Measurements from ENCODE around the gene GTF2IRD1.

DNA sequence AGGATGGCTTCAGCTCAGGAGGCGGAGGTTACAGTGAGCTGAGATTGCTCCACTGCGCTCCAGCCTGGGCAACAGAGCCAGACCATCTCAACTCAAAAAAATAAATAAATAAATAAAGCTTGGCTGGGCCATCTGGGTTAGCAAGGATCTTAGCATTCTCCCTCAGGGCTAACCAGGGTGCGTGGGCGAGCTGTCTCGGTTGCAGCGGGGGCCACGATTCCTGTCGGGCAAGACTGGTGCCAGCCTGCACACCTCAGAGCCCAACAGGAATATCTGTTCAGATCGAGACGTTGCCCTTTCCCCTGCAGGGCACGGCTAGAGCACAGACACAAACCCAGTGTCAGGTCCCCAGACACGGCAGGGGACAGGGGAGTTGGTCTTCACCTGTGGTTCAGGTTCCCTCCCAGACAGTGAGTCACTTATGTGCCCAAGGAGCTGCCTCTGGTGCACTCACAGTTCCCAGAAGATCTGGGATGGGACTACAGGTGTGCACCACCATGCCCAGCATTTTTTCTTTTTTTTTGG lies 128.3 kb downstream of the GTF2IRD1 start:
- TF ChIP-seq PRMT5 (CRISPR knock-in tag; IDR thresholded peaks at IDR 0.05) (no peak), MTA3 (IDR thresholded peaks at IDR 0.05; ENCODE audit: borderline replicate concordance) (no peak), POLR2AphosphoS5 (IDR thresholded peaks at IDR 0.05; ENCODE audit: control insufficient read depth, insufficient read depth, low read depth, low read length) (no peak), ATF1 (CRISPR knock-in tag; IDR thresholded peaks at IDR 0.05) (no peak), ATF1 (tag; IDR thresholded peaks at IDR 0.05) (no peak)
- TF ChIP-seq, protein P1, sequence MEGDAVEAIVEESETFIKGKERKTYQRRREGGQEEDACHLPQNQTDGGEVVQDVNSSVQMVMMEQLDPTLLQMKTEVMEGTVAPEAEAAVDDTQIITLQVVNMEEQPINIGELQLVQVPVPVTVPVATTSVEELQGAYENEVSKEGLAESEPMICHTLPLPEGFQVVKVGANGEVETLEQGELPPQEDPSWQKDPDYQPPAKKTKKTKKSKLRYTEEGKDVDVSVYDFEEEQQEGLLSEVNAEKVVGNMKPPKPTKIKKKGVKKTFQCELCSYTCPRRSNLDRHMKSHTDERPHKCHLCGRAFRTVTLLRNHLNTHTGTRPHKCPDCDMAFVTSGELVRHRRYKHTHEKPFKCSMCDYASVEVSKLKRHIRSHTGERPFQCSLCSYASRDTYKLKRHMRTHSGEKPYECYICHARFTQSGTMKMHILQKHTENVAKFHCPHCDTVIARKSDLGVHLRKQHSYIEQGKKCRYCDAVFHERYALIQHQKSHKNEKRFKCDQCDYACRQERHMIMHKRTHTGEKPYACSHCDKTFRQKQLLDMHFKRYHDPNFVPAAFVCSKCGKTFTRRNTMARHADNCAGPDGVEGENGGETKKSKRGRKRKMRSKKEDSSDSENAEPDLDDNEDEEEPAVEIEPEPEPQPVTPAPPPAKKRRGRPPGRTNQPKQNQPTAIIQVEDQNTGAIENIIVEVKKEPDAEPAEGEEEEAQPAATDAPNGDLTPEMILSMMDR (IDR thresholded peaks at IDR 0.05 in 2 of 3, conservative IDR thresholded peaks at IDR 0.05 in 1 of 3; ENCODE audit: insufficient read depth in 2 of 3, low read depth in 1 of 3, low read length in 3 of 3) = no peak
- TF ChIP-seq, protein P2, sequence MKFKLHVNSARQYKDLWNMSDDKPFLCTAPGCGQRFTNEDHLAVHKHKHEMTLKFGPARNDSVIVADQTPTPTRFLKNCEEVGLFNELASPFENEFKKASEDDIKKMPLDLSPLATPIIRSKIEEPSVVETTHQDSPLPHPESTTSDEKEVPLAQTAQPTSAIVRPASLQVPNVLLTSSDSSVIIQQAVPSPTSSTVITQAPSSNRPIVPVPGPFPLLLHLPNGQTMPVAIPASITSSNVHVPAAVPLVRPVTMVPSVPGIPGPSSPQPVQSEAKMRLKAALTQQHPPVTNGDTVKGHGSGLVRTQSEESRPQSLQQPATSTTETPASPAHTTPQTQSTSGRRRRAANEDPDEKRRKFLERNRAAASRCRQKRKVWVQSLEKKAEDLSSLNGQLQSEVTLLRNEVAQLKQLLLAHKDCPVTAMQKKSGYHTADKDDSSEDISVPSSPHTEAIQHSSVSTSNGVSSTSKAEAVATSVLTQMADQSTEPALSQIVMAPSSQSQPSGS (CRISPR knock-in tag; IDR thresholded peaks at IDR 0.05) = no peak
